Measurements from ENCODE around the gene NEUROD2.

DNA sequence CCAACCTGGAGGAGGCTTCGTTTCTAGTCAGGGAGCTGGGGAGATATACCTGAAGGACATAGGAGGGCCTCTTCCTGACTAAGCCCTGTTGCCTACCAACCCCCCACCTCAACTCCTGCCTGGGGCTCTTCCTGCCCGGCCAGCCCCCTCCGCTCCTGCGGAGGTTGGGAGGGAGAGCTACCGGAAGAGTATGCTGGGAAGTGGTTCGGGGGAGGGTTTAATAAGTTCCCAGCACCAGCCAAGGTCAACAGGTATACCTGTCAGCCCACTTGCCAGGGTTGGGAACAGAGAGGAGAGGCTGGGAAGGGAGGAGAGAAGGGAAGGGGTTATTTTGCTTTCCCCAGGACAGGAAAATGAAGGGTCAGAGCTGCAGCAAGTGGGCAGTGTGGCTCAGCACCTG is 23.7 kb upstream of the NEUROD2 start:
- TF ChIP-seq SUZ12 (IDR thresholded peaks at IDR 0.05; ENCODE audit: extremely low read depth, insufficient read depth, insufficient read length) = no peak
- TF ChIP-seq YY1 (IDR thresholded peaks at IDR 0.05; ENCODE audit: insufficient read depth, insufficient read length) = no peak
